Ovary (tissue), 3 donors: ENCODE data around the gene SLX4IP.

Experiments used
- CTCF ChIP-seq, 3 donors: fragments of 450-650 bp in 2 of 3; fragments of 200-600 bp in 1 of 3; IDR thresholded peaks; one replicate each; pipeline versions ENCODE4 v1.5.1 to v1.8.0; 2016 to 2022; ENCODE audit warnings: antibody characterized with exemption in 3 of 3, mild to moderate bottlenecking in 1 of 3
- EP300 ChIP-seq: sonication (generic); formaldehyde crosslinking; IDR thresholded peaks from one replicate; pipeline ENCODE4 v1.6.1; 2017; ENCODE audit warnings: antibody characterized with exemption
- POLR2A ChIP-seq: fragments of 450-650 bp; IDR thresholded peaks from one replicate; pipeline ENCODE4 v1.6.1; 2017; ENCODE audit warnings: antibody characterized with exemption, mild to moderate bottlenecking, moderate library complexity
- donor health status: DM: no; HTN: no; CAD: no.

GRCh38 chr20:10497283-10497682, 62.2 kb downstream of the SLX4IP start:
- no peak for TF ChIP-seq POLR2A
- TF ChIP-seq CTCF (IDR thresholded peaks at IDR 0.05): no peak
- TF ChIP-seq EP300: no peak
